A549 (cell line): ENCODE data around the gene ITSN2. TPM values are rescaled to one million over a fixed set of nuclear protein-coding genes. Genes with fewer than 3 reads are reported as not detected.

Experiments
- ATAC-seq, 2 experiments: fragments of 200-7000 bp in 1 of 2; fragments of >200 bp in 1 of 2; cut with Nextera tagmentation in 1 of 2; cut with Tn5 transposase in 1 of 2; 3 replicates each; pipeline versions ENCODE4 v1.8.0 to v1.9.1; 2018 to 2020; ENCODE audit warnings: mild to moderate bottlenecking in 1 of 2, moderate library complexity in 1 of 2
- CTCF ChIA-PET: fragments of 300-600 bp; sonication (Branson Sonifier 250); formaldehyde crosslinking; extraction: SDS; loops from one replicate; lab custom pipeline; 2021; ENCODE audit warnings: antibody characterized with exemption, inconsistent platforms; lab: Yijun Ruan, JAX
- POLR2A ChIA-PET: fragments of 350-600 bp; formaldehyde crosslinking; extraction: SDS; loops from one replicate; lab custom pipeline; 2021; ENCODE audit warnings: antibody characterized with exemption, inconsistent platforms; lab: Yijun Ruan, JAX
- DNase-seq, 2 experiments: peaks; one replicate each; pipeline versions ENCODE4 v3.0.0 to v3.0.0-alpha.2; 2011 to 2016; ENCODE audit warnings: low read depth in 1 of 2, low spot score in 1 of 2
- FAIRE-seq: peaks from 2 replicates; lab custom pipeline; 2011; peaks lifted over from hg19 to GRCh38; lab: Jason Lieb, UNC
- H3K27ac ChIP-seq, 2 experiments: fragments of >200 bp; sonication (Bioruptor Twin); formaldehyde crosslinking; 3 replicates each; pipeline ENCODE4 v1.5.1; 2016 to 2017
- H3K4me1 ChIP-seq: fragments of >200 bp; sonication (Bioruptor Twin); formaldehyde crosslinking; 3 replicates; pipeline ENCODE4 v1.6.1; 2016
- H3K4me2 ChIP-seq: fragments of >200 bp; sonication (Bioruptor Twin); formaldehyde crosslinking; 3 replicates; pipeline ENCODE4 v1.6.1; 2016
- H3K4me3 ChIP-seq: fragments of >200 bp; sonication (Bioruptor Twin); formaldehyde crosslinking; 3 replicates; pipeline ENCODE4 v1.5.1; 2016
- H3K9me3 ChIP-seq: fragments of >200 bp; sonication (Bioruptor Twin); formaldehyde crosslinking; 3 replicates; pipeline ENCODE4 v1.6.1; 2016
- ATOH8 ChIP-seq: fragments of 250-450 bp; sonication (Bioruptor Pico); IDR thresholded peaks from 2 replicates; pipeline ENCODE4 v1.5.0; 2020; ENCODE audit warnings: low read depth, mild to moderate bottlenecking, moderate library complexity
- CBX2 ChIP-seq: fragments of 200-600 bp; sonication (generic); IDR thresholded peaks from 2 replicates; pipeline ENCODE4 v1.6.1; 2016; ENCODE audit warnings: low read depth, mild to moderate bottlenecking, borderline replicate concordance
- CHD2 ChIP-seq: fragments of 150-350 bp; IDR thresholded peaks from 2 replicates; pipeline ENCODE4 v1.6.1; 2014; ENCODE audit warnings: low read length; ENCODE audit not compliant: partially characterized antibody
- CHD4 ChIP-seq: fragments of 200-600 bp; sonication (generic); IDR thresholded peaks from 2 replicates; pipeline ENCODE4 v1.6.1; 2016; ENCODE audit warnings: antibody characterized with exemption, mild to moderate bottlenecking, borderline replicate concordance
- EHMT2 ChIP-seq: fragments of 200-600 bp; sonication (generic); IDR thresholded peaks from 2 replicates; pipeline ENCODE4 v1.6.1; 2016; ENCODE audit warnings: antibody characterized with exemption, low read depth, mild to moderate bottlenecking, moderate library complexity
- ELK1 ChIP-seq: fragments of 150-350 bp; IDR thresholded peaks from 2 replicates; pipeline ENCODE4 v1.6.1; 2014; ENCODE audit warnings: low read depth, mild to moderate bottlenecking, low read length
- ESRRA ChIP-seq: fragments of 150-350 bp; IDR thresholded peaks from 2 replicates; pipeline ENCODE4 v1.6.1; 2014; ENCODE audit warnings: mild to moderate bottlenecking, low read length, borderline replicate concordance
- FOSB ChIP-seq: fragments of 250-450 bp; sonication (Bioruptor Pico); IDR thresholded peaks from 2 replicates; pipeline ENCODE4 v1.5.0; 2020; ENCODE audit warnings: mild to moderate bottlenecking, moderate library complexity
- FOXS1 ChIP-seq: fragments of 250-450 bp; sonication (Bioruptor Pico); IDR thresholded peaks from 2 replicates; pipeline ENCODE4 v1.5.0; 2020; ENCODE audit warnings: mild to moderate bottlenecking, moderate library complexity
- GATA3 ChIP-seq: IDR thresholded peaks from 2 replicates; pipeline ENCODE4 v1.6.1; 2012; ENCODE audit warnings: borderline replicate concordance
- HOXB5 ChIP-seq: fragments of 250-450 bp; sonication (Bioruptor Pico); IDR thresholded peaks from 2 replicates; pipeline ENCODE4 v1.5.0; 2020; ENCODE audit warnings: mild to moderate bottlenecking, moderate library complexity
- JUNB ChIP-seq: fragments of >200 bp; sonication (Bioruptor Twin); formaldehyde crosslinking; IDR thresholded peaks from 2 replicates; pipeline ENCODE4 v1.6.1; 2016
- KDM1A ChIP-seq: fragments of 200-600 bp; sonication (generic); IDR thresholded peaks from 2 replicates; pipeline ENCODE4 v1.6.1; 2016; ENCODE audit warnings: low read depth, mild to moderate bottlenecking
- PHF8 ChIP-seq: fragments of 200-600 bp; sonication (generic); IDR thresholded peaks from 2 replicates; pipeline ENCODE4 v1.6.1; 2016; ENCODE audit warnings: low read depth, mild to moderate bottlenecking, antibody characterized with exemption, moderate library complexity, borderline replicate concordance
- RCOR1 ChIP-seq: fragments of 150-350 bp; IDR thresholded peaks from 2 replicates; pipeline ENCODE4 v1.6.1; 2014; ENCODE audit warnings: antibody characterized with exemption, low read length, low read depth
- RFX5 ChIP-seq: fragments of 450-650 bp; IDR thresholded peaks from 2 replicates; pipeline ENCODE4 v1.7.1; 2014; ENCODE audit warnings: antibody characterized with exemption, mild to moderate bottlenecking, moderate library complexity
- RNF2 ChIP-seq: fragments of 200-600 bp; sonication (generic); IDR thresholded peaks from 2 replicates; pipeline ENCODE4 v1.6.1; 2016; ENCODE audit warnings: low read depth, mild to moderate bottlenecking, antibody characterized with exemption, moderate library complexity, borderline replicate concordance
- SMC3 ChIP-seq: fragments of >200 bp; sonication (Bioruptor Twin); formaldehyde crosslinking; IDR thresholded peaks from 3 replicates; pipeline ENCODE4 v1.6.1; 2018; ENCODE audit warnings: inconsistent platforms
- TFCP2L1 ChIP-seq: fragments of 250-450 bp; sonication (Bioruptor Pico); IDR thresholded peaks from 2 replicates; pipeline ENCODE4 v1.5.0; 2021; ENCODE audit warnings: mild to moderate bottlenecking
- USF2 ChIP-seq: fragments of 450-650 bp; IDR thresholded peaks from 2 replicates; pipeline ENCODE4 v1.6.1; 2014; ENCODE audit warnings: antibody characterized with exemption
- ZC3H11A ChIP-seq: fragments of 450-650 bp; IDR thresholded peaks from 2 replicates; pipeline ENCODE4 v1.6.1; 2014; ENCODE audit warnings: antibody characterized with exemption, mild to moderate bottlenecking
- ZFP36 ChIP-seq: fragments of 450-650 bp; IDR thresholded peaks from 2 replicates; pipeline ENCODE4 v1.6.1; 2014; ENCODE audit warnings: borderline replicate concordance; ENCODE audit not compliant: partially characterized antibody
- ZNF302 ChIP-seq: fragments of 250-450 bp; sonication (Bioruptor Pico); IDR thresholded peaks from 2 replicates; pipeline ENCODE4 v1.9.0; 2021; ENCODE audit warnings: inconsistent platforms, mild to moderate bottlenecking, moderate library complexity
- ZSCAN20 ChIP-seq: fragments of 250-450 bp; sonication (Bioruptor Pico); IDR thresholded peaks from 2 replicates; pipeline ENCODE4 v1.8.0; 2022; ENCODE audit warnings: mild to moderate bottlenecking, moderate library complexity
- WGBS: methylation state at CpG from one replicate; pipeline ENCODE4 v1.1.6; 2017; ENCODE audit errors: missing lambda C conversion rate; 5-methylcytosine and 5-hydroxymethylcytosine counted together
- polyA plus RNA-seq, 4 experiments: library from polyadenylated mRNA; depleted of rRNA in 3 of 4; stranded (reverse); fragments of >200 nt; fragmentation: RNase III in 1 of 4; extraction: RNeasy Plus Mini Kit Qiagen cat#74134 plus additional on column Dnase treatment in 1 of 4; gene quantifications; 2 replicates in 3 of 4; 3 replicates in 1 of 4; pipeline ENCODE4 v1.2.3, GENCODE V29; 2011 to 2017

The ITSN2 gene
- polyA plus RNA-seq, 2 of the 4 experiments (the other 2 are of a cell fraction), result 19.8 to 48.3 TPM

GRCh38 chr2:24163601-24164000 is 196.7 kb downstream of the ITSN2 start:
- WGBS, result 69% methylated on average over 2 of the region's 2 CpGs
- CTCF ChIA-PET, result interaction anchor here (0.6 to 6.5 kb wide), 13 partner anchors 10 to 356 kb away, joined by 3 to 51 read pairs (median 3); partner anchors contain the start of genes ATAD2B and TP53I3
- Histone ChIP-seq H3K27ac (no peak overlapping the region), H3K4me1 (no peaks in the 10 kb centered on the region), H3K4me2 (no peak overlapping the region), H3K9me3 (0 out of 3 replicates have a peak, but pooled peaks cover 6% of the 10 kb centered on the region), H3K4me3 (no peak overlapping the region)
- no peak for ATAC-seq
- POLR2A ChIA-PET, result interaction anchor here (2.3 kb wide), 1 partner anchor 79 kb away, joined by 9 read pairs; the partner anchor contains the start of gene TP53I3
- no peak for TF ChIP-seq FOXS1 (CRISPR knock-in tag)
- TF ChIP-seq USF2, result no peak
- no peak for TF ChIP-seq CHD2
- TF ChIP-seq PHF8, result no peak
- TF ChIP-seq CHD4, result no peak
- TF ChIP-seq HOXB5 (CRISPR knock-in tag), result no peak
- TF ChIP-seq RNF2, result no peak
- no peak for TF ChIP-seq KDM1A
- no peak for TF ChIP-seq ZFP36
- no peak for TF ChIP-seq RFX5
- no peak for TF ChIP-seq EHMT2
- TF ChIP-seq ZNF302 (CRISPR knock-in tag), result no peak
- no peak for FAIRE-seq
- no peak for DNase-seq

GRCh38 chr2:24163186-24163585 is 197.2 kb downstream of the ITSN2 start:
- CTCF ChIA-PET, result interaction anchor here (0.6 to 6.5 kb wide), 10 partner anchors 10 to 339 kb away, joined by 3 to 51 read pairs (median 4); partner anchors contain the start of gene TP53I3
- POLR2A ChIA-PET, result interaction anchor here (2.3 kb wide), 1 partner anchor 79 kb away, joined by 9 read pairs; the partner anchor contains the start of gene TP53I3
- FAIRE-seq (no peak), ATAC-seq (no peak), DNase-seq (no peak)
- H3K4me1 ChIP-seq, result no peaks in the 10 kb centered on the region
- H3K4me2 ChIP-seq, result no peak overlapping the region
- H3K27ac ChIP-seq, result no peak overlapping the region
- no peak overlapping the region for H3K4me3 ChIP-seq
- TF ChIP-seq GATA3 (no peak), RNF2 (no peak), ESRRA (no peak), PHF8 (no peak), FOXS1 (CRISPR knock-in tag) (no peak), ZC3H11A (no peak), CHD2 (no peak), ATOH8 (CRISPR knock-in tag) (no peak), ZSCAN20 (no peak), ZFP36 (no peak), FOSB (CRISPR knock-in tag) (no peak), RCOR1 (no peak), SMC3 (no peak), TFCP2L1 (CRISPR knock-in tag) (no peak)
- 0 out of 3 replicates have a peak, but pooled peaks cover 6% of the 10 kb centered on the region for H3K9me3 ChIP-seq
- 67% methylated on average over 3 of the region's 3 CpGs for WGBS

GRCh38 chr2:24162494-24162893 is 197.8 kb downstream of the ITSN2 start:
- 91% methylated on average over 1 of the region's 1 CpG for WGBS
- POLR2A ChIA-PET, result interaction anchor here (0.5 to 2.3 kb wide), 2 partner anchors 78 to 181 kb away, joined by 5 to 9 read pairs; partner anchors contain the start of gene TP53I3
- Histone ChIP-seq H3K9me3 (0 out of 3 replicates have a peak, but pooled peaks cover 6% of the 10 kb centered on the region), H3K27ac (no peak overlapping the region), H3K4me3 (no peak overlapping the region), H3K4me1 (no peaks in the 10 kb centered on the region), H3K4me2 (no peak overlapping the region)
- TF ChIP-seq ELK1 (no peak), CBX2 (no peak), JUNB (no peak), USF2 (no peak)
- no peak for DNase-seq
- CTCF ChIA-PET, result interaction anchor here (0.9 to 6.5 kb wide), 6 partner anchors 9 to 338 kb away, joined by 3 to 51 read pairs (median 4); partner anchors contain the start of gene TP53I3
- FAIRE-seq, result no peak
- ATAC-seq, result no peak
